OCI-LY1 (cell line): ENCODE measurements around the gene PTPRN2.

Experiments used
- H2AFZ ChIP-seq: fragments of 200-600 bp; sonication (generic), shearing (Covaris generic); 2 replicates; pipeline ENCODE4 v1.6.0; 2014; ENCODE audit warnings: antibody characterized with exemption, mild to moderate bottlenecking, low read length
- H3F3A ChIP-seq: fragments of 200-600 bp; sonication (generic), shearing (Covaris generic); 2 replicates; pipeline ENCODE4 v1.6.0; 2014; ENCODE audit warnings: mild to moderate bottlenecking, antibody characterized with exemption, low read length, moderate library complexity; ENCODE audit not compliant: insufficient read depth
- H3K27ac ChIP-seq: fragments of 200-600 bp; sonication (generic); 2 replicates; pipeline ENCODE4 v1.5.1; 2014; ENCODE audit warnings: low read length, mixed run types, mild to moderate bottlenecking, low read depth; ENCODE audit not compliant: poor library complexity, severe bottlenecking
- H3K27me3 ChIP-seq: fragments of 200-600 bp; sonication (generic); 2 replicates; pipeline ENCODE4 v1.6.0; 2014; ENCODE audit warnings: antibody characterized with exemption, mild to moderate bottlenecking, low read length, moderate library complexity; ENCODE audit not compliant: insufficient read depth
- H3K36me3 ChIP-seq: fragments of 200-600 bp; sonication (generic); 2 replicates; pipeline ENCODE4 v1.6.1; 2014; ENCODE audit warnings: mild to moderate bottlenecking, antibody characterized with exemption, low read length, moderate library complexity, mixed read lengths; ENCODE audit not compliant: insufficient read depth
- H3K4me1 ChIP-seq: fragments of 200-600 bp; sonication (generic); 2 replicates; pipeline ENCODE4 v1.5.1; 2014; ENCODE audit warnings: mild to moderate bottlenecking, low read length, moderate library complexity; ENCODE audit not compliant: insufficient read depth, severe bottlenecking
- H3K4me2 ChIP-seq: fragments of 200-600 bp; sonication (generic), shearing (Covaris generic); 2 replicates; pipeline ENCODE4 v1.6.1; 2014; ENCODE audit warnings: low read length
- H3K4me3 ChIP-seq: fragments of 200-600 bp; sonication (generic); 2 replicates; pipeline ENCODE4 v1.5.1; 2014; ENCODE audit warnings: low read length, low read depth, mild to moderate bottlenecking, mixed read lengths; ENCODE audit not compliant: poor library complexity, severe bottlenecking
- H3K79me2 ChIP-seq: fragments of 200-600 bp; shearing (Covaris generic); 2 replicates; pipeline ENCODE4 v1.6.1; 2016; ENCODE audit warnings: mixed run types, low read length, mixed read lengths; ENCODE audit not compliant: insufficient read depth
- H3K9ac ChIP-seq: fragments of 200-600 bp; sonication (generic), shearing (Covaris generic); 2 replicates; pipeline ENCODE4 v1.6.1; 2014; ENCODE audit warnings: mild to moderate bottlenecking, low read length, mixed read lengths
- H3K9me2 ChIP-seq: fragments of 200-600 bp; sonication (generic), shearing (Covaris generic); 2 replicates; pipeline ENCODE4 v1.6.1; 2014; ENCODE audit warnings: low read depth, mild to moderate bottlenecking, low read length, mixed read lengths
- H3K9me3 ChIP-seq: fragments of 200-600 bp; shearing (Covaris generic); 2 replicates; pipeline ENCODE4 v1.6.1; 2014; ENCODE audit warnings: low read length, mixed read lengths
- H4K20me1 ChIP-seq: fragments of 200-600 bp; sonication (generic), shearing (Covaris generic); 2 replicates; pipeline ENCODE4 v1.6.0; 2016; ENCODE audit warnings: mild to moderate bottlenecking, low read length; ENCODE audit not compliant: insufficient read depth
- CTCF ChIP-seq: fragments of 200-600 bp; sonication (generic), shearing (Covaris generic); IDR thresholded peaks from 2 replicates; pipeline ENCODE4 v1.5.1; 2017; ENCODE audit warnings: mild to moderate bottlenecking, antibody characterized with exemption, low read length, moderate library complexity, mixed read lengths
- EZH2 ChIP-seq: fragments of 200-600 bp; sonication (generic), shearing (Covaris generic); IDR thresholded peaks from 2 replicates; pipeline ENCODE4 v1.8.0; 2017; ENCODE audit warnings: borderline replicate concordance, mixed run types, mild to moderate bottlenecking, antibody characterized with exemption, low read length, moderate library complexity, mixed read lengths

Gene PTPRN2

GRCh38 chr7:158278745-158279320 is 308.8 kb downstream of the PTPRN2 start:
- Histone ChIP-seq H3F3A (no peaks in the 10 kb centered on the region), H3K4me3 (no peak overlapping the region), H3K4me1 (no peaks in the 10 kb centered on the region), H3K9me3 (no peaks in the 10 kb centered on the region), H3K9me2 (no peaks in the 10 kb centered on the region), H3K9ac (no peak overlapping the region), H2AFZ (no peak overlapping the region), H3K79me2 (no peaks in the 10 kb centered on the region), H3K27me3 (peaks cover 15% of the 10 kb centered on the region; the same call in 1 of the 2 replicates), H3K36me3 (no peaks in the 10 kb centered on the region), H3K4me2 (no peak overlapping the region), H3K27ac (no peak overlapping the region), H4K20me1 (no peaks in the 10 kb centered on the region)
- TF ChIP-seq CTCF (no peak), EZH2 (no peak)

- H3K9me2 ChIP-seq = no peaks in the 10 kb centered on the region
- TF ChIP-seq CTCF (no peak), EZH2 (no peak)
- no peaks in the 10 kb centered on the region for H4K20me1 ChIP-seq
- H3K27me3 ChIP-seq = peaks cover 12% of the 10 kb centered on the region; the same call in 1 of the 2 replicates
- no peaks in the 10 kb centered on the region for H3K79me2 ChIP-seq
- H3K4me1 ChIP-seq = no peaks in the 10 kb centered on the region
- H3K9ac ChIP-seq = no peak overlapping the region
- no peak overlapping the region for H2AFZ ChIP-seq
- H3F3A ChIP-seq = no peaks in the 10 kb centered on the region
- no peak overlapping the region for H3K4me3 ChIP-seq
- no peak overlapping the region for H3K27ac ChIP-seq
- H3K9me3 ChIP-seq = no peaks in the 10 kb centered on the region
- no peaks in the 10 kb centered on the region for H3K36me3 ChIP-seq
- H3K4me2 ChIP-seq = no peak overlapping the region
Measured at GRCh38 chr7:158277219-158278141, 310.1 kb downstream of the PTPRN2 start.

- H4K20me1 ChIP-seq = no peaks in the 10 kb centered on the region
- H3F3A ChIP-seq = no peaks in the 10 kb centered on the region
- H3K4me3 ChIP-seq = no peak overlapping the region
- no peaks in the 10 kb centered on the region for H3K9me2 ChIP-seq
- H3K27ac ChIP-seq = no peak overlapping the region
- no peaks in the 10 kb centered on the region for H3K4me1 ChIP-seq
- TF ChIP-seq CTCF (no peak), EZH2 (no peak)
- H2AFZ ChIP-seq = no peak overlapping the region
- H3K9me3 ChIP-seq = no peaks in the 10 kb centered on the region
- no peaks in the 10 kb centered on the region for H3K36me3 ChIP-seq
- peaks cover 12% of the 10 kb centered on the region; the same call in 1 of the 2 replicates for H3K27me3 ChIP-seq
- no peak overlapping the region for H3K4me2 ChIP-seq
- H3K9ac ChIP-seq = no peak overlapping the region
- H3K79me2 ChIP-seq = no peaks in the 10 kb centered on the region
Measured at GRCh38 chr7:158276414-158277218, 311.0 kb downstream of the PTPRN2 start.
